Neural cell (in vitro differentiated cells): ENCODE results near the gene SETBP1. TPM values are rescaled to one million over a fixed set of nuclear protein-coding genes. Genes with fewer than 3 reads are reported as not detected.

Experiments used
- H2AFZ ChIP-seq: fragments of 200-600, 300-800 bp; sonication (generic), shearing (Covaris generic); 2 replicates; pipeline ENCODE4 v1.6.0; 2014; ENCODE audit warnings: low read depth, mild to moderate bottlenecking, antibody characterized with exemption, low read length, moderate library complexity
- H3F3A ChIP-seq: fragments of 200-600 bp; shearing (Covaris generic); 2 replicates; pipeline ENCODE4 v1.6.1; 2016; ENCODE audit warnings: mild to moderate bottlenecking, moderate library complexity, mixed read lengths, antibody characterized with exemption, low read length; ENCODE audit not compliant: insufficient read depth, poor library complexity, severe bottlenecking
- H3K27ac ChIP-seq: fragments of 200-600, 300-800 bp; sonication (generic), shearing (Covaris generic); 2 replicates; pipeline ENCODE4 v1.5.1; 2014; ENCODE audit warnings: mild to moderate bottlenecking, low read length, moderate library complexity
- H3K27me3 ChIP-seq: fragments of 300-800, 200-600 bp; sonication (generic), shearing (Covaris generic); 2 replicates; pipeline ENCODE4 v1.6.0; 2014; ENCODE audit warnings: mild to moderate bottlenecking, low read depth, low read length, moderate library complexity; ENCODE audit not compliant: insufficient read depth
- H3K36me3 ChIP-seq: fragments of 300-800, 200-600 bp; sonication (generic), shearing (Covaris generic); 2 replicates; pipeline ENCODE4 v1.5.1; 2014; ENCODE audit warnings: mild to moderate bottlenecking, antibody characterized with exemption, low read length, moderate library complexity; ENCODE audit not compliant: insufficient read depth
- H3K4me2 ChIP-seq: fragments of 300-800, 200-600 bp; sonication (generic), shearing (Covaris generic); 2 replicates; pipeline ENCODE4 v1.6.0; 2014; ENCODE audit warnings: mild to moderate bottlenecking, low read length
- H3K4me3 ChIP-seq: fragments of 300-800, 200-600 bp; sonication (generic), shearing (Covaris generic); 2 replicates; pipeline ENCODE4 v1.5.1; 2014; ENCODE audit warnings: mild to moderate bottlenecking, low read length, moderate library complexity
- H3K79me2 ChIP-seq: fragments of 200-600 bp; shearing (Covaris generic); replicated peaks from 2 replicates; pipeline ENCODE4 v1.6.0; 2014; ENCODE audit warnings: mild to moderate bottlenecking, low read length, moderate library complexity; ENCODE audit not compliant: insufficient read depth
- H3K9ac ChIP-seq: fragments of 300-800, 200-600 bp; sonication (generic), shearing (Covaris generic); 2 replicates; pipeline ENCODE4 v1.6.1; 2016; ENCODE audit warnings: mild to moderate bottlenecking, low read length, mixed read lengths
- H3K9me2 ChIP-seq: fragments of 200-600 bp; shearing (Covaris generic); 2 replicates; pipeline ENCODE4 v1.6.1; 2016; ENCODE audit warnings: mild to moderate bottlenecking, low read length, mixed read lengths; ENCODE audit not compliant: insufficient read depth
- H3K9me3 ChIP-seq: fragments of 200-600, 300-800 bp; sonication (generic), shearing (Covaris generic); 2 replicates; pipeline ENCODE4 v1.6.1; 2016; ENCODE audit warnings: mild to moderate bottlenecking, mixed run types, low read length, moderate library complexity, mixed read lengths
- H4K20me1 ChIP-seq: fragments of 200-600 bp; shearing (Covaris generic); 2 replicates; pipeline ENCODE4 v1.6.1; 2016; ENCODE audit warnings: mild to moderate bottlenecking, mixed run types; ENCODE audit not compliant: insufficient read depth
- EP300 ChIP-seq: fragments of 450-650 bp; conservative IDR thresholded peaks from 2 replicates; pipeline ENCODE4 v1.6.1; 2014; ENCODE audit warnings: antibody characterized with exemption, mild to moderate bottlenecking, moderate library complexity; ENCODE audit not compliant: poor library complexity, severe bottlenecking
- EZH2 ChIP-seq: fragments of 200-600, 300-800 bp; shearing (Covaris generic), sonication (generic); IDR thresholded peaks from 2 replicates; pipeline ENCODE4 v1.6.1; 2014; ENCODE audit warnings: antibody characterized with exemption, low read length, borderline replicate concordance, mild to moderate bottlenecking; ENCODE audit not compliant: insufficient read depth, poor library complexity, severe bottlenecking
- MXI1 ChIP-seq: fragments of 450-650 bp; conservative IDR thresholded peaks from 2 replicates; pipeline ENCODE4 v1.6.1; 2014; ENCODE audit warnings: antibody characterized with exemption, mild to moderate bottlenecking; ENCODE audit not compliant: poor library complexity, severe bottlenecking
- POLR2AphosphoS5 ChIP-seq: IDR thresholded peaks from 2 replicates; pipeline ENCODE4 v1.6.1; 2012
- RAD21 ChIP-seq: fragments of 450-650 bp; conservative IDR thresholded peaks from 2 replicates; pipeline ENCODE4 v1.6.1; 2014; ENCODE audit warnings: antibody characterized with exemption, mild to moderate bottlenecking, moderate library complexity
- SMC3 ChIP-seq: fragments of 450-650 bp; conservative IDR thresholded peaks from 2 replicates; pipeline ENCODE4 v1.6.1; 2014; ENCODE audit warnings: antibody characterized with exemption, mild to moderate bottlenecking, moderate library complexity; ENCODE audit not compliant: poor library complexity
- TAF1 ChIP-seq: IDR thresholded peaks from 2 replicates; pipeline ENCODE4 v1.6.1; 2012; ENCODE audit warnings: low read depth
- polyA plus RNA-seq: library from polyadenylated mRNA; depleted of rRNA; stranded (reverse); fragments of >200 nt; gene quantifications from 2 replicates; pipeline ENCODE4 v1.2.3, GENCODE V29; 2014
- TF ChIP-seq, protein P1 (sequence below): IDR thresholded peaks from 2 replicates; pipeline ENCODE4 v1.6.1; 2012; ENCODE audit warnings: borderline replicate concordance
- TF ChIP-seq, protein P2 (sequence below): fragments of 450-650 bp; IDR thresholded peaks from 2 replicates; pipeline ENCODE4 v1.5.1; 2014; ENCODE audit warnings: antibody characterized with exemption, mild to moderate bottlenecking, moderate library complexity; ENCODE audit not compliant: poor library complexity, severe bottlenecking

SETBP1 gene
- polyA plus RNA-seq, 1 donor from 2014 or later: 13.7 TPM

DNA sequence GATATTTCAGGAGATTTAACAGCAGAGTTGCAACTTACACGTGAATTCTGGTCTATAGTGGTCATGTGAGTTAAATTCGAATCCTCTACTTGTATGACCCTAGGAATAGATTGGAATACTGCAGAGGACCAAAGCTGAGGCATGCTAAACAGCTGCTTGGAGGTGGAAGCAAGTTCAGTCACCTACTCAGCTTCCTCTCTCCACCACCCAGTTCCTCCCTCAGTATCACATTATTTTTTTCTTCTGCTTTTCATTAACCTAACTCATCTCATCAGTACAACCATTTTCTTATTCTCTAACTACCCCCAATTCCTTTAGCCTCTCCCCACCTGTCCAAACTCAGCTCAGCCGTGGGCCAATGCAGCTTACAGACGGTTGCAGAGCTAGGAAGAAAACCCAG is 385.5 kb downstream of the SETBP1 start:
- H3K36me3 ChIP-seq: peaks cover 7% of the 10 kb centered on the region
- H3K4me3 ChIP-seq: no peak overlapping the region
- no peaks in the 10 kb centered on the region for H3F3A ChIP-seq
- no peaks in the 10 kb centered on the region for H3K79me2 ChIP-seq
- H3K4me2 ChIP-seq: no peak overlapping the region
- no peaks in the 10 kb centered on the region for H3K27me3 ChIP-seq
- no peak for TF ChIP-seq EZH2
- no peak for TF ChIP-seq RAD21
- TF ChIP-seq, protein P1, sequence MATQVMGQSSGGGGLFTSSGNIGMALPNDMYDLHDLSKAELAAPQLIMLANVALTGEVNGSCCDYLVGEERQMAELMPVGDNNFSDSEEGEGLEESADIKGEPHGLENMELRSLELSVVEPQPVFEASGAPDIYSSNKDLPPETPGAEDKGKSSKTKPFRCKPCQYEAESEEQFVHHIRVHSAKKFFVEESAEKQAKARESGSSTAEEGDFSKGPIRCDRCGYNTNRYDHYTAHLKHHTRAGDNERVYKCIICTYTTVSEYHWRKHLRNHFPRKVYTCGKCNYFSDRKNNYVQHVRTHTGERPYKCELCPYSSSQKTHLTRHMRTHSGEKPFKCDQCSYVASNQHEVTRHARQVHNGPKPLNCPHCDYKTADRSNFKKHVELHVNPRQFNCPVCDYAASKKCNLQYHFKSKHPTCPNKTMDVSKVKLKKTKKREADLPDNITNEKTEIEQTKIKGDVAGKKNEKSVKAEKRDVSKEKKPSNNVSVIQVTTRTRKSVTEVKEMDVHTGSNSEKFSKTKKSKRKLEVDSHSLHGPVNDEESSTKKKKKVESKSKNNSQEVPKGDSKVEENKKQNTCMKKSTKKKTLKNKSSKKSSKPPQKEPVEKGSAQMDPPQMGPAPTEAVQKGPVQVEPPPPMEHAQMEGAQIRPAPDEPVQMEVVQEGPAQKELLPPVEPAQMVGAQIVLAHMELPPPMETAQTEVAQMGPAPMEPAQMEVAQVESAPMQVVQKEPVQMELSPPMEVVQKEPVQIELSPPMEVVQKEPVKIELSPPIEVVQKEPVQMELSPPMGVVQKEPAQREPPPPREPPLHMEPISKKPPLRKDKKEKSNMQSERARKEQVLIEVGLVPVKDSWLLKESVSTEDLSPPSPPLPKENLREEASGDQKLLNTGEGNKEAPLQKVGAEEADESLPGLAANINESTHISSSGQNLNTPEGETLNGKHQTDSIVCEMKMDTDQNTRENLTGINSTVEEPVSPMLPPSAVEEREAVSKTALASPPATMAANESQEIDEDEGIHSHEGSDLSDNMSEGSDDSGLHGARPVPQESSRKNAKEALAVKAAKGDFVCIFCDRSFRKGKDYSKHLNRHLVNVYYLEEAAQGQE: no peak
- TF ChIP-seq TAF1: no peak
- TF ChIP-seq POLR2AphosphoS5: no peak
- TF ChIP-seq, protein P2, sequence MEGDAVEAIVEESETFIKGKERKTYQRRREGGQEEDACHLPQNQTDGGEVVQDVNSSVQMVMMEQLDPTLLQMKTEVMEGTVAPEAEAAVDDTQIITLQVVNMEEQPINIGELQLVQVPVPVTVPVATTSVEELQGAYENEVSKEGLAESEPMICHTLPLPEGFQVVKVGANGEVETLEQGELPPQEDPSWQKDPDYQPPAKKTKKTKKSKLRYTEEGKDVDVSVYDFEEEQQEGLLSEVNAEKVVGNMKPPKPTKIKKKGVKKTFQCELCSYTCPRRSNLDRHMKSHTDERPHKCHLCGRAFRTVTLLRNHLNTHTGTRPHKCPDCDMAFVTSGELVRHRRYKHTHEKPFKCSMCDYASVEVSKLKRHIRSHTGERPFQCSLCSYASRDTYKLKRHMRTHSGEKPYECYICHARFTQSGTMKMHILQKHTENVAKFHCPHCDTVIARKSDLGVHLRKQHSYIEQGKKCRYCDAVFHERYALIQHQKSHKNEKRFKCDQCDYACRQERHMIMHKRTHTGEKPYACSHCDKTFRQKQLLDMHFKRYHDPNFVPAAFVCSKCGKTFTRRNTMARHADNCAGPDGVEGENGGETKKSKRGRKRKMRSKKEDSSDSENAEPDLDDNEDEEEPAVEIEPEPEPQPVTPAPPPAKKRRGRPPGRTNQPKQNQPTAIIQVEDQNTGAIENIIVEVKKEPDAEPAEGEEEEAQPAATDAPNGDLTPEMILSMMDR: no peak
- TF ChIP-seq MXI1: no peak
- no peak for TF ChIP-seq SMC3
- TF ChIP-seq EP300: no peak
- no peaks in the 10 kb centered on the region for H4K20me1 ChIP-seq
- no peak overlapping the region for H3K9ac ChIP-seq
- H2AFZ ChIP-seq: no peak overlapping the region
- no peaks in the 10 kb centered on the region for H3K9me3 ChIP-seq
- H3K27ac ChIP-seq: no peak overlapping the region
- no peaks in the 10 kb centered on the region for H3K9me2 ChIP-seq

DNA sequence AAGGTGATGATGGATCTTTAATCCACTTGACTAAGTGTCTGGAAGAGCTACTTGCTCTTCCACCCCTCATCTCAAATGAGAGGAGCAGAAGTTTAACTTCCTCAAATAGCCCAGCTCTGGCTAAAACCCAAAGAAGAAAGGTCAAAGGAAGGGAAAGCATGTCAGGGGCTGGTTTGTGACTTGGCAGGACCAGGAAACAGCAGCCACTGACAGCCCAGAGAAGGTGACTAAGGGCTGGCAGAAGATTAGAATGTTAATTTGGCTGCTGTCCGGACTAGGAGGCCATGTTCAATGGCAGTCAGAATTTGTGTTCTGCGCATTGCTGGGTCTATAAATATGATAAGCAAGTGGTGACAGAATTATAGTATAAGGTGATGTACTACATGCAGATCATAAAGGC is 386.2 kb downstream of the SETBP1 start:
- TF ChIP-seq TAF1 (no peak), POLR2AphosphoS5 (no peak)
- H3K79me2 ChIP-seq: no peaks in the 10 kb centered on the region
- H3K27ac ChIP-seq: no peak overlapping the region

More for the DNA sequence above, 386.2 kb downstream of the SETBP1 start:
- no peak overlapping the region for H3K9ac ChIP-seq
- H3K9me2 ChIP-seq: no peaks in the 10 kb centered on the region
- H3K27me3 ChIP-seq: no peaks in the 10 kb centered on the region
- H3K4me3 ChIP-seq: no peak overlapping the region
- no peaks in the 10 kb centered on the region for H4K20me1 ChIP-seq
- no peaks in the 10 kb centered on the region for H3F3A ChIP-seq
- H3K4me2 ChIP-seq: no peak overlapping the region
- no peak overlapping the region for H2AFZ ChIP-seq
- peaks cover 7% of the 10 kb centered on the region for H3K36me3 ChIP-seq
- H3K9me3 ChIP-seq: no peaks in the 10 kb centered on the region
